GM23338 (cell line): ENCODE measurements around the gene PTRH1. TPM values are rescaled to one million over a fixed set of nuclear protein-coding genes. Genes with fewer than 3 reads are reported as not detected.

Source experiments
- ATAC-seq: fragments of 200-7000 bp; cut with Tn5 transposase; 3 replicates; pipeline ENCODE4 v1.9.1; 2020
- DNase-seq: peaks from one replicate; pipeline ENCODE4 v3.0.0-alpha.2; 2015; ENCODE audit warnings: low spot score
- H2AFZ ChIP-seq: fragments of 200-600 bp; sonication (generic); 2 replicates; pipeline ENCODE4 v1.8.0; 2016; ENCODE audit warnings: antibody characterized with exemption, mild to moderate bottlenecking, moderate library complexity
- H3F3A ChIP-seq: fragments of 200-600 bp; sonication (generic); replicated peaks from 2 replicates; pipeline ENCODE4 v1.8.0; 2017; ENCODE audit warnings: antibody characterized with exemption, mixed run types, low read depth
- H3K27ac ChIP-seq: fragments of 200-600 bp; sonication (generic); 2 replicates; pipeline ENCODE4 v1.6.1; 2016; ENCODE audit warnings: low read depth
- H3K27me3 ChIP-seq: fragments of 200-600 bp; sonication (generic); 2 replicates; pipeline ENCODE4 v1.8.0; 2016; ENCODE audit warnings: mild to moderate bottlenecking, mixed run types, moderate library complexity; ENCODE audit not compliant: insufficient read depth
- H3K36me3 ChIP-seq: fragments of 200-600 bp; sonication (generic); 2 replicates; pipeline ENCODE4 v1.8.0; 2016; ENCODE audit warnings: mild to moderate bottlenecking; ENCODE audit not compliant: insufficient read depth
- H3K4me1 ChIP-seq: fragments of 200-600 bp; sonication (generic); 2 replicates; pipeline ENCODE4 v1.8.0; 2016; ENCODE audit warnings: mild to moderate bottlenecking, moderate library complexity; ENCODE audit not compliant: insufficient read depth
- H3K4me2 ChIP-seq: fragments of 200-600 bp; sonication (generic); 2 replicates; pipeline ENCODE4 v1.7.1; 2017; ENCODE audit warnings: mixed run types
- H3K4me3 ChIP-seq: fragments of 200-600 bp; sonication (generic); 2 replicates; pipeline ENCODE4 v1.6.1; 2016; ENCODE audit warnings: mixed run types
- H3K79me2 ChIP-seq: fragments of 200-600 bp; sonication (generic); replicated peaks from 2 replicates; pipeline ENCODE4 v1.8.0; 2017; ENCODE audit warnings: mild to moderate bottlenecking; ENCODE audit not compliant: insufficient read depth
- H3K9me2 ChIP-seq: fragments of 200-600 bp; sonication (generic); 2 replicates; pipeline ENCODE4 v1.8.0; 2017; ENCODE audit not compliant: insufficient read depth
- H4K20me1 ChIP-seq: fragments of 200-600 bp; sonication (generic); replicated peaks from 2 replicates; pipeline ENCODE4 v1.8.0; 2017; ENCODE audit warnings: mild to moderate bottlenecking; ENCODE audit not compliant: insufficient read depth
- H3K27ac Mint-ChIP-seq: 2 replicates; pipeline ENCODE4 v1.8.0; 2020; ENCODE audit warnings: inconsistent platforms, mild to moderate bottlenecking, moderate library complexity, mixed read lengths
- H3K27me3 Mint-ChIP-seq: 3 replicates; pipeline ENCODE4 v1.8.0; 2022; ENCODE audit warnings: low read depth, mild to moderate bottlenecking, moderate library complexity, mixed read lengths, inconsistent platforms; ENCODE audit not compliant: insufficient read depth, poor library complexity
- H3K36me3 Mint-ChIP-seq: 3 replicates; pipeline ENCODE4 v1.8.0; 2021; ENCODE audit warnings: low read depth, mild to moderate bottlenecking, inconsistent platforms, moderate library complexity, mixed read lengths
- H3K4me1 Mint-ChIP-seq: 3 replicates; pipeline ENCODE4 v1.8.0; 2020; ENCODE audit warnings: mild to moderate bottlenecking, inconsistent platforms, mixed read lengths
- H3K4me3 Mint-ChIP-seq: 3 replicates; pipeline ENCODE4 v1.8.0; 2021; ENCODE audit warnings: moderate library complexity, mild to moderate bottlenecking, inconsistent platforms, mixed read lengths
- H3K9me3 Mint-ChIP-seq: 3 replicates; pipeline ENCODE4 v1.8.0; 2020; ENCODE audit warnings: moderate library complexity, mild to moderate bottlenecking, inconsistent platforms, mixed read lengths
- CREB1 ChIP-seq: fragments of 250-450 bp; sonication (Bioruptor Pico); IDR thresholded peaks from 2 replicates; pipeline ENCODE4 v1.5.0; 2020; ENCODE audit warnings: low read depth, mild to moderate bottlenecking, moderate library complexity
- EZH2phosphoT487 ChIP-seq: fragments of 200-600 bp; sonication (generic); IDR thresholded peaks from one replicate; pipeline ENCODE4 v1.8.1; 2018; ENCODE audit warnings: antibody characterized with exemption; ENCODE audit not compliant: unreplicated experiment
- JUNB ChIP-seq: IDR thresholded peaks from one replicate; pipeline ENCODE4 v1.6.1; 2016; ENCODE audit warnings: antibody characterized with exemption; ENCODE audit not compliant: unreplicated experiment
- NANOG ChIP-seq: IDR thresholded peaks from 2 replicates; pipeline ENCODE4 v1.6.1; 2016; ENCODE audit warnings: antibody characterized with exemption, borderline replicate concordance
- REST ChIP-seq: IDR thresholded peaks from one replicate; pipeline ENCODE4 v1.6.1; 2018; ENCODE audit warnings: antibody characterized with exemption; ENCODE audit not compliant: unreplicated experiment
- STAT1 ChIP-seq: IDR thresholded peaks from one replicate; pipeline ENCODE4 v1.6.1; 2016; ENCODE audit warnings: antibody characterized with exemption; ENCODE audit not compliant: unreplicated experiment
- ZNF114 ChIP-seq: fragments of 250-450 bp; sonication (Bioruptor Pico); IDR thresholded peaks from 2 replicates; pipeline ENCODE4 v1.5.0; 2020; ENCODE audit warnings: mild to moderate bottlenecking, moderate library complexity
- ZNF331 ChIP-seq: fragments of 250-450 bp; sonication (Bioruptor Pico); IDR thresholded peaks from 2 replicates; pipeline ENCODE4 v1.5.0; 2020; ENCODE audit warnings: low read depth, mild to moderate bottlenecking, moderate library complexity
- polyA plus RNA-seq: library from polyadenylated mRNA; unstranded; fragments of >200 nt; fragmentation: Nextera tagmentation; extraction: Ambion mirVana; gene quantifications from 2 replicates; pipeline ENCODE4 v1.2.1, GENCODE V29; 2016
- total RNA-seq: library from RNA; depleted of rRNA; stranded (reverse); fragments of >200 nt; shearing (Covaris generic); gene quantifications from 2 replicates; pipeline ENCODE4 v1.2.3, GENCODE V29; 2014
- TF ChIP-seq, protein P1 (sequence below): fragments of 250-450 bp; sonication (Bioruptor Pico); IDR thresholded peaks from 2 replicates; pipeline ENCODE4 v1.5.0; 2020; ENCODE audit warnings: mild to moderate bottlenecking, moderate library complexity

PTRH1 gene
- total and polyA plus RNA-seq, 2 experiments from 2014 or later = 15.1 to 18.6 TPM

GRCh38 chr9:127749090-127749787 is 33.8 kb upstream of the PTRH1 start:
- H3K4me3 ChIP-seq = no peak overlapping the region
- H3K27me3 ChIP-seq = no peaks in the 10 kb centered on the region
- H4K20me1 ChIP-seq = peaks cover 21% of the 10 kb centered on the region
- no peaks in the 10 kb centered on the region for H3K36me3 ChIP-seq
- Mint-ChIP-seq H3K27me3 (peaks cover 16% of the 10 kb centered on the region), H3K27ac (no peak overlapping the region), H3K9me3 (no peaks in the 10 kb centered on the region), H3K36me3 (no peaks in the 10 kb centered on the region; the same call in 2 of the 3 replicates), H3K4me3 (no peak overlapping the region), H3K4me1 (no peaks in the 10 kb centered on the region; the same call in 2 of the 3 replicates)
- ATAC-seq = no peak
- no peaks in the 10 kb centered on the region for H3K9me2 ChIP-seq
- no peaks in the 10 kb centered on the region for H3K4me1 ChIP-seq
- 0 out of 2 replicates have a peak, but pooled peaks cover 3% of the 10 kb centered on the region for H3F3A ChIP-seq
- H3K79me2 ChIP-seq = no peaks in the 10 kb centered on the region
- H3K4me2 ChIP-seq = no peak overlapping the region
- DNase-seq = no peak
- H3K27ac ChIP-seq = no peak overlapping the region
- no peak overlapping the region for H2AFZ ChIP-seq
- TF ChIP-seq EZH2phosphoT487 (no peak), NANOG (no peak), JUNB (no peak), REST (no peak), ZNF331 (CRISPR knock-in tag) (no peak), CREB1 (CRISPR knock-in tag) (no peak), STAT1 (no peak), ZNF114 (CRISPR knock-in tag) (no peak)
- TF ChIP-seq, protein P1, sequence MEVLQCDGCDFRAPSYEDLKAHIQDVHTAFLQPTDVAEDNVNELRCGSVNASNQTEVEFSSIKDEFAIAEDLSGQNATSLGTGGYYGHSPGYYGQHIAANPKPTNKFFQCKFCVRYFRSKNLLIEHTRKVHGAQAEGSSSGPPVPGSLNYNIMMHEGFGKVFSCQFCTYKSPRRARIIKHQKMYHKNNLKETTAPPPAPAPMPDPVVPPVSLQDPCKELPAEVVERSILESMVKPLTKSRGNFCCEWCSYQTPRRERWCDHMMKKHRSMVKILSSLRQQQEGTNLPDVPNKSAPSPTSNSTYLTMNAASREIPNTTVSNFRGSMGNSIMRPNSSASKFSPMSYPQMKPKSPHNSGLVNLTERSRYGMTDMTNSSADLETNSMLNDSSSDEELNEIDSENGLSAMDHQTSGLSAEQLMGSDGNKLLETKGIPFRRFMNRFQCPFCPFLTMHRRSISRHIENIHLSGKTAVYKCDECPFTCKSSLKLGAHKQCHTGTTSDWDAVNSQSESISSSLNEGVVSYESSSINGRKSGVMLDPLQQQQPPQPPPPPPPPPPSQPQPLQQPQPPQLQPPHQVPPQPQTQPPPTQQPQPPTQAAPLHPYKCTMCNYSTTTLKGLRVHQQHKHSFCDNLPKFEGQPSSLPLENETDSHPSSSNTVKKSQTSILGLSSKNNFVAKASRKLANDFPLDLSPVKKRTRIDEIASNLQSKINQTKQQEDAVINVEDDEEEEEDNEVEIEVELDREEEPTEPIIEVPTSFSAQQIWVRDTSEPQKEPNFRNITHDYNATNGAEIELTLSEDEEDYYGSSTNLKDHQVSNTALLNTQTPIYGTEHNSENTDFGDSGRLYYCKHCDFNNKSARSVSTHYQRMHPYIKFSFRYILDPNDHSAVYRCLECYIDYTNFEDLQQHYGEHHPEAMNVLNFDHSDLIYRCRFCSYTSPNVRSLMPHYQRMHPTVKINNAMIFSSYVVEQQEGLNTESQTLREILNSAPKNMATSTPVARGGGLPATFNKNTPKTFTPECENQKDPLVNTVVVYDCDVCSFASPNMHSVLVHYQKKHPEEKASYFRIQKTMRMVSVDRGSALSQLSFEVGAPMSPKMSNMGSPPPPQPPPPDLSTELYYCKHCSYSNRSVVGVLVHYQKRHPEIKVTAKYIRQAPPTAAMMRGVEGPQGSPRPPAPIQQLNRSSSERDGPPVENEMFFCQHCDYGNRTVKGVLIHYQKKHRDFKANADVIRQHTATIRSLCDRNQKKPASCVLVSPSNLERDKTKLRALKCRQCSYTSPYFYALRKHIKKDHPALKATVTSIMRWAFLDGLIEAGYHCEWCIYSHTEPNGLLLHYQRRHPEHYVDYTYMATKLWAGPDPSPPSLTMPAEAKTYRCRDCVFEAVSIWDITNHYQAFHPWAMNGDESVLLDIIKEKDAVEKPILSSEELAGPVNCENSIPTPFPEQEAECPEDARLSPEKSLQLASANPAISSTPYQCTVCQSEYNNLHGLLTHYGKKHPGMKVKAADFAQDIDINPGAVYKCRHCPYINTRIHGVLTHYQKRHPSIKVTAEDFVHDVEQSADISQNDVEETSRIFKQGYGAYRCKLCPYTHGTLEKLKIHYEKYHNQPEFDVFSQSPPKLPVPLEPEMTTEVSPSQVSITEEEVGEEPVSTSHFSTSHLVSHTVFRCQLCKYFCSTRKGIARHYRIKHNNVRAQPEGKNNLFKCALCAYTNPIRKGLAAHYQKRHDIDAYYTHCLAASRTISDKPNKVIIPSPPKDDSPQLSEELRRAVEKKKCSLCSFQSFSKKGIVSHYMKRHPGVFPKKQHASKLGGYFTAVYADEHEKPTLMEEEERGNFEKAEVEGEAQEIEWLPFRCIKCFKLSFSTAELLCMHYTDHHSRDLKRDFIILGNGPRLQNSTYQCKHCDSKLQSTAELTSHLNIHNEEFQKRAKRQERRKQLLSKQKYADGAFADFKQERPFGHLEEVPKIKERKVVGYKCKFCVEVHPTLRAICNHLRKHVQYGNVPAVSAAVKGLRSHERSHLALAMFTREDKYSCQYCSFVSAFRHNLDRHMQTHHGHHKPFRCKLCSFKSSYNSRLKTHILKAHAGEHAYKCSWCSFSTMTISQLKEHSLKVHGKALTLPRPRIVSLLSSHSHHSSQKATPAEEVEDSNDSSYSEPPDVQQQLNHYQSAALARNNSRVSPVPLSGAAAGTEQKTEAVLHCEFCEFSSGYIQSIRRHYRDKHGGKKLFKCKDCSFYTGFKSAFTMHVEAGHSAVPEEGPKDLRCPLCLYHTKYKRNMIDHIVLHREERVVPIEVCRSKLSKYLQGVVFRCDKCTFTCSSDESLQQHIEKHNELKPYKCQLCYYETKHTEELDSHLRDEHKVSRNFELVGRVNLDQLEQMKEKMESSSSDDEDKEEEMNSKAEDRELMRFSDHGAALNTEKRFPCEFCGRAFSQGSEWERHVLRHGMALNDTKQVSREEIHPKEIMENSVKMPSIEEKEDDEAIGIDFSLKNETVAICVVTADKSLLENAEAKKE (CRISPR knock-in tag) = no peak
